ENCODE measurements around the gene DNAH5.

Gene DNAH5

GRCh38 chr5:13934125-13934524 lies 10.4 kb downstream of the DNAH5 start:
- H3K9me3 ChIP-seq (ENCODE audit: control insufficient read depth, low read length): peaks cover 12% of the 10 kb centered on the region
- no peak overlapping the region for H3K4me3 ChIP-seq (ENCODE audit: low read length)
- H3K27me3 ChIP-seq (replicated peaks; ENCODE audit: control insufficient read depth, insufficient read depth, low read length): no peaks in the 10 kb centered on the region
- no peaks in the 10 kb centered on the region for H3K4me1 ChIP-seq (ENCODE audit: control insufficient read depth, insufficient read depth, low read length)
- H3K9ac ChIP-seq (ENCODE audit: low read length): no peak overlapping the region
- no peaks in the 10 kb centered on the region for H3K36me3 ChIP-seq (ENCODE audit: control insufficient read depth, insufficient read depth, low read length, severe bottlenecking)
- no peak for DNase-seq (ENCODE audit: low read depth)

- Histone ChIP-seq H3K36me3 (ENCODE audit: control insufficient read depth, insufficient read depth, low read length, severe bottlenecking) (no peaks in the 10 kb centered on the region), H3K4me3 (ENCODE audit: low read length) (no peak overlapping the region), H3K9me3 (ENCODE audit: control insufficient read depth, low read length) (peaks cover 12% of the 10 kb centered on the region), H3K9ac (ENCODE audit: low read length) (no peak overlapping the region), H3K27me3 (replicated peaks; ENCODE audit: control insufficient read depth, insufficient read depth, low read length) (no peaks in the 10 kb centered on the region), H3K4me1 (ENCODE audit: control insufficient read depth, insufficient read depth, low read length) (no peaks in the 10 kb centered on the region)
- DNase-seq (ENCODE audit: low read depth): no peak
Observed at GRCh38 chr5:13932561-13932960, 11.9 kb downstream of the DNAH5 start.

DNA sequence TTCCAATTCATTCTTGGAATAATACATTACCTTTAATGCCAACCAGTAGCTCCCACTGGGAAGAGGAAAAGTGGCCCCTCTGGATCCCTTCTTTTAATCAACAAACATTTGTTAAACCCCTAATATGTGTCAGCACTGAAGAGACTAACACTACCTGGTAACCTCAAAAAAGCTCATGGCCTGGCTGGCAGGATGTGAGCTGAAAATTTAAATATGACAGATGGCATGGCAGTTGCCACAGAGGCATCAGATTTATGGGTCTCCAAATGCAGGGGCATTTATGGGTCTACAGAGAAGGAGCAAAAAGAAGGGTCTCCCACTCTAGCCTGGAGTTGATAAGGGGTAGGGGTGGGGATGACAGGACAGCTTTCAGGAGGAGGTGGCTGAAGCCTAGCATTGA lies 12.5 kb downstream of the DNAH5 start:
- Histone ChIP-seq H3K4me3 (ENCODE audit: low read length) (no peak overlapping the region), H3K9ac (ENCODE audit: low read length) (no peak overlapping the region), H3K27me3 (replicated peaks; ENCODE audit: control insufficient read depth, insufficient read depth, low read length) (no peaks in the 10 kb centered on the region), H3K36me3 (ENCODE audit: control insufficient read depth, insufficient read depth, low read length, severe bottlenecking) (no peaks in the 10 kb centered on the region), H3K9me3 (ENCODE audit: control insufficient read depth, low read length) (peaks cover 12% of the 10 kb centered on the region), H3K4me1 (ENCODE audit: control insufficient read depth, insufficient read depth, low read length) (no peaks in the 10 kb centered on the region)
- DNase-seq (ENCODE audit: low read depth): no peak

- no peak overlapping the region for H3K9ac ChIP-seq (ENCODE audit: low read length)
- H3K4me1 ChIP-seq (ENCODE audit: control insufficient read depth, insufficient read depth, low read length): no peaks in the 10 kb centered on the region
- peaks cover 12% of the 10 kb centered on the region for H3K9me3 ChIP-seq (ENCODE audit: control insufficient read depth, low read length)
- DNase-seq (ENCODE audit: low read depth): no peak
- no peaks in the 10 kb centered on the region for H3K27me3 ChIP-seq (replicated peaks; ENCODE audit: control insufficient read depth, insufficient read depth, low read length)
- H3K36me3 ChIP-seq (ENCODE audit: control insufficient read depth, insufficient read depth, low read length, severe bottlenecking): no peaks in the 10 kb centered on the region
- no peak overlapping the region for H3K4me3 ChIP-seq (ENCODE audit: low read length)
Observed at GRCh38 chr5:13930541-13931171, 13.8 kb downstream of the DNAH5 start.

- H3K4me3 ChIP-seq (ENCODE audit: low read length): no peak overlapping the region
- H3K9ac ChIP-seq (ENCODE audit: low read length): no peak overlapping the region
- no peak for DNase-seq (ENCODE audit: low read depth)
- H3K36me3 ChIP-seq (ENCODE audit: control insufficient read depth, insufficient read depth, low read length, severe bottlenecking): no peaks in the 10 kb centered on the region
- no peaks in the 10 kb centered on the region for H3K27me3 ChIP-seq (replicated peaks; ENCODE audit: control insufficient read depth, insufficient read depth, low read length)
- H3K4me1 ChIP-seq (ENCODE audit: control insufficient read depth, insufficient read depth, low read length): no peaks in the 10 kb centered on the region
- H3K9me3 ChIP-seq (ENCODE audit: control insufficient read depth, low read length): no peaks in the 10 kb centered on the region
Observed at GRCh38 chr5:13926731-13927130, 17.8 kb downstream of the DNAH5 start.

DNA sequence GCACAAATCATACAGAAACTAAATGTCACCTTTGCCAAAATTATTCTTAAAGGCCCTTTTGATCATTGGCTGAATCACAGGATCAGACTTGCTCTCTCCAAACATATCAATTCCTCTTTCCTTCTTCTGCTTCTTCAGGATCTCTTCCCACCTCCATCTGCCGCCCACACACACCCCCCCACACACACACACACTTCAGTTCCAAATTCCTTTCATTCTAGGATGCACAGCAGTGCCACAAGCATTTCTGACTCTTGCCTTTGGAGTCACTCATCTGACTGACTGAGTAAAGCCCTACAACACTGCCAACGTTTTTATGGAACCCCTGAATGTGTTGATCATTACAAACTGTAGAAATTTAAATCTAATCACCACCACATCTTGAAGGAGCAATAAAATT lies 22.9 kb downstream of the DNAH5 start:
- Histone ChIP-seq H3K4me1 (ENCODE audit: control insufficient read depth, insufficient read depth, low read length) (no peaks in the 10 kb centered on the region), H3K9me3 (ENCODE audit: control insufficient read depth, low read length) (no peaks in the 10 kb centered on the region), H3K9ac (ENCODE audit: low read length) (no peak overlapping the region), H3K27me3 (replicated peaks; ENCODE audit: control insufficient read depth, insufficient read depth, low read length) (no peaks in the 10 kb centered on the region), H3K4me3 (ENCODE audit: low read length) (no peak overlapping the region), H3K36me3 (ENCODE audit: control insufficient read depth, insufficient read depth, low read length, severe bottlenecking) (no peaks in the 10 kb centered on the region)
- DNase-seq (ENCODE audit: low read depth): no peak

GRCh38 chr5:13919786-13920185 lies 24.7 kb downstream of the DNAH5 start:
- H3K9ac ChIP-seq (ENCODE audit: low read length): no peak overlapping the region
- no peaks in the 10 kb centered on the region for H3K27me3 ChIP-seq (replicated peaks; ENCODE audit: control insufficient read depth, insufficient read depth, low read length)
- no peaks in the 10 kb centered on the region for H3K4me1 ChIP-seq (ENCODE audit: control insufficient read depth, insufficient read depth, low read length)
- DNase-seq (ENCODE audit: low read depth): no peak
- no peaks in the 10 kb centered on the region for H3K36me3 ChIP-seq (ENCODE audit: control insufficient read depth, insufficient read depth, low read length, severe bottlenecking)
- H3K4me3 ChIP-seq (ENCODE audit: low read length): no peak overlapping the region
- no peaks in the 10 kb centered on the region for H3K9me3 ChIP-seq (ENCODE audit: control insufficient read depth, low read length)

- H3K4me3 ChIP-seq (ENCODE audit: low read length): no peak overlapping the region
- no peaks in the 10 kb centered on the region for H3K27me3 ChIP-seq (replicated peaks; ENCODE audit: control insufficient read depth, insufficient read depth, low read length)
- no peak for DNase-seq (ENCODE audit: low read depth)
- H3K9me3 ChIP-seq (ENCODE audit: control insufficient read depth, low read length): no peaks in the 10 kb centered on the region
- no peaks in the 10 kb centered on the region for H3K36me3 ChIP-seq (ENCODE audit: control insufficient read depth, insufficient read depth, low read length, severe bottlenecking)
- H3K4me1 ChIP-seq (ENCODE audit: control insufficient read depth, insufficient read depth, low read length): no peaks in the 10 kb centered on the region
- H3K9ac ChIP-seq (ENCODE audit: low read length): no peak overlapping the region
Observed at GRCh38 chr5:13919087-13919486, 25.4 kb downstream of the DNAH5 start.

DNA sequence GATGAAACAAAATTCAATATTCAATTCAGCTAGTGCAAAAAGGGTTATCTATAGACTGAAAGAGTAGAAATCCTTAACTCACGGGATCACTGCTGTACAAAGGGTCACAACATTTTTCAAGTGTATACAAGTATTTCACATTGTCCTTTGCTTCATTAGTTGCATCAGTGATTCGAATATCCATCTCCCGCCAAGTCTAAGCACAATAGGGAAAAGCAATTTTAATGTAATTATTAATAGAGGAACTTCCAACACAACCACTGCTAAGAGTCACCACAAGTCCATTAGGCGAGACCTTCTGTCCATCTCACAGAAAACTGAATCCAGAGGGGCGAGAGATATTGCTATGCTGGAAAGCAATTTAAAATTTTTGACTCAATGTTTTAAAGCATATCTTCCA lies 27.4 kb downstream of the DNAH5 start:
- Histone ChIP-seq H3K9me3 (ENCODE audit: control insufficient read depth, low read length) (no peaks in the 10 kb centered on the region), H3K27me3 (replicated peaks; ENCODE audit: control insufficient read depth, insufficient read depth, low read length) (no peaks in the 10 kb centered on the region), H3K9ac (ENCODE audit: low read length) (no peak overlapping the region), H3K4me3 (ENCODE audit: low read length) (no peak overlapping the region), H3K36me3 (ENCODE audit: control insufficient read depth, insufficient read depth, low read length, severe bottlenecking) (no peaks in the 10 kb centered on the region), H3K4me1 (ENCODE audit: control insufficient read depth, insufficient read depth, low read length) (no peaks in the 10 kb centered on the region)
- no peak for DNase-seq (ENCODE audit: low read depth)

- H3K4me3 ChIP-seq (ENCODE audit: low read length): no peak overlapping the region
- no peak for DNase-seq (ENCODE audit: low read depth)
- H3K9me3 ChIP-seq (ENCODE audit: control insufficient read depth, low read length): no peaks in the 10 kb centered on the region
- H3K9ac ChIP-seq (ENCODE audit: low read length): no peak overlapping the region
- no peaks in the 10 kb centered on the region for H3K36me3 ChIP-seq (ENCODE audit: control insufficient read depth, insufficient read depth, low read length, severe bottlenecking)
- no peaks in the 10 kb centered on the region for H3K27me3 ChIP-seq (replicated peaks; ENCODE audit: control insufficient read depth, insufficient read depth, low read length)
- H3K4me1 ChIP-seq (ENCODE audit: control insufficient read depth, insufficient read depth, low read length): no peaks in the 10 kb centered on the region
Observed at GRCh38 chr5:13913962-13914361, 30.5 kb downstream of the DNAH5 start.

- Histone ChIP-seq H3K27me3 (replicated peaks; ENCODE audit: control insufficient read depth, insufficient read depth, low read length) (no peaks in the 10 kb centered on the region), H3K36me3 (ENCODE audit: control insufficient read depth, insufficient read depth, low read length, severe bottlenecking) (no peaks in the 10 kb centered on the region), H3K9ac (ENCODE audit: low read length) (no peak overlapping the region), H3K4me1 (ENCODE audit: control insufficient read depth, insufficient read depth, low read length) (no peaks in the 10 kb centered on the region), H3K9me3 (ENCODE audit: control insufficient read depth, low read length) (no peaks in the 10 kb centered on the region), H3K4me3 (ENCODE audit: low read length) (no peak overlapping the region)
- DNase-seq (ENCODE audit: low read depth): no peak
Observed at GRCh38 chr5:13910637-13911288, 33.7 kb downstream of the DNAH5 start.

- Histone ChIP-seq H3K4me1 (ENCODE audit: control insufficient read depth, insufficient read depth, low read length) (no peaks in the 10 kb centered on the region), H3K9me3 (ENCODE audit: control insufficient read depth, low read length) (no peaks in the 10 kb centered on the region), H3K27me3 (replicated peaks; ENCODE audit: control insufficient read depth, insufficient read depth, low read length) (no peaks in the 10 kb centered on the region), H3K9ac (ENCODE audit: low read length) (no peak overlapping the region), H3K36me3 (ENCODE audit: control insufficient read depth, insufficient read depth, low read length, severe bottlenecking) (no peaks in the 10 kb centered on the region), H3K4me3 (ENCODE audit: low read length) (no peak overlapping the region)
- no peak for DNase-seq (ENCODE audit: low read depth)
Observed at GRCh38 chr5:13910201-13910600, 34.3 kb downstream of the DNAH5 start.
